Panc1 (cell line): ENCODE data around the gene SKA1.

Experiments used
- CTCF ChIP-seq: fragments of 450-650 bp; IDR thresholded peaks from 2 replicates; pipeline ENCODE4 v1.5.1; 2017; ENCODE audit warnings: mild to moderate bottlenecking
- POLR2AphosphoS5 ChIP-seq: IDR thresholded peaks from 2 replicates; pipeline ENCODE4 v1.6.1; 2012; ENCODE audit warnings: mild to moderate bottlenecking, low read depth, low read length, moderate library complexity
- REST ChIP-seq, 2 experiments: IDR thresholded peaks; 2 replicates each; pipeline ENCODE4 v1.6.1; 2011 to 2012; ENCODE audit warnings: low read depth in 2 of 2, control low read depth in 1 of 2, low read length in 1 of 2, mild to moderate bottlenecking in 1 of 2, moderate library complexity in 1 of 2; ENCODE audit not compliant: insufficient read depth in 1 of 2
- SIN3A ChIP-seq: IDR thresholded peaks from 2 replicates; pipeline ENCODE4 v1.6.1; 2012; ENCODE audit warnings: low read depth, mild to moderate bottlenecking, low read length, moderate library complexity, borderline replicate concordance; ENCODE audit not compliant: insufficient read depth

- TF ChIP-seq CTCF (no peak), SIN3A (no peak), POLR2AphosphoS5 (no peak), REST (IDR thresholded peaks at IDR 0.05; ENCODE audit: insufficient read depth in 1 of 2, low read depth in 2 of 2, low read length in 1 of 2) (no peak)
Measured at GRCh38 chr18:50350699-50351098, 24.1 kb upstream of the SKA1 start.
